NCI-H2081 (cell line): Measurements from ENCODE around the gene TSHZ1.

ENCODE experiments used
- DNase-seq, 2 experiments: peaks; one replicate each; lab custom pipeline; 2025; lab: John Stamatoyannopoulos, UW

The TSHZ1 gene

GRCh38 chr18:75269124-75269680, 58.6 kb downstream of the TSHZ1 start:
- DNase-seq = peak; percentile 68 to 89

GRCh38 chr18:75269696-75270095, 59.1 kb downstream of the TSHZ1 start:
- DNase-seq = no peak

DNA sequence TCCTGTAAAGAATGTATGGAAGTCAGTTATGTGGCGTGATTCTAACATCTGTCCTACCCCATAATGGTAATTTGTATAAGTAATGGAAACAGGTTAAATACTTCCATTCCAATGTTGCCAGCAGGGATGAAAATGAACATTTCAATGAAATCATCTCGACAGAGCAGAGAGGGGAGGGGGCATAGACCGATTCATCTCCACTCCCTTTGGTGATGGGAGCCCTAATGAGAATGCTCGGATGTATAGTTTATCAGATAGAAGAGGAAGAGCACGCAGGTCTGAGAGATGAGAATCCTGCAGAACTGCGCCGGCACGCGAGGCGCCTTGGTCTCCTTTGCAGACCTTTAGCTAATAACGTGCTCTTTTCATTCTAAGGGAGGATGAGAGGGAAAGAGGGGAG, 61.4 kb downstream of the TSHZ1 start:
- no peak for DNase-seq

DNA sequence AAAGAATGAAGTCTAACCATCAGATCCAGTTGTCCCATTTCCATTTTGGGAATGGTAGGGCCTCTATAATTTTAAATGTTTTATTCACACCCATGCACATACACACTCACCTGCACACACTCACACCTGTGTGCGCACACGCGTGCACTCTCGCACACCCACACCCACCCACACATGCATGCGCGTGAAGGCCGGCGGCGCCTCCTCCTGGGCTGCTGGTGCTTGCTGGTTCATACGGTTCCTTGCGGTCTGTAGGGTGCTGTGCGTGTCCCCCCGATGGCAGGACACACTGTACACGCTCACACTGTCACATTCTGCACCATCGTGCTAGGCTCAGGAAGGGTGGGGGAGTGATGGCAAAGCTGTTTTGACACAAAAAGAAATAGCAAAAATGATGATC, 63.2 kb downstream of the TSHZ1 start:
- no peak for DNase-seq

DNA sequence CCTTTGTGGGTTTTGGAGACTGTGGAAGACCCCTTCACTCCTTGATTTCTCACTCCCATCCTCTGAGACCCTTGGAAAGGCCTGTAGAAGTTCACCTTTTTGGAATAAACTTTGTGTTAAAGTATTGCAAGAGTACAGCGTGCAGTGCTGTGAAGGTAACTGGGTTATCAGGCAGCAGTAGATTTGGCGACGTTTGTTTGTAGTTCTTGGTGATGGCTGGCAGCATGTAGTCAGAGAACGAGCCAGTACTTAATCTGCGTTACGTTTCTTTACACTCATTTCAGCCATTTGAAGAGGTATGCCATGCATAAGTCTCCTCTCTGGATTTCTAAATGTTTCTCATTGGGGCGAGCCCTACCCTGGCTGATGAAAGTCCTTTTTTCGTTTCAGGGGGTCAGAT, 64.6 kb downstream of the TSHZ1 start:
- no peak for DNase-seq

DNA sequence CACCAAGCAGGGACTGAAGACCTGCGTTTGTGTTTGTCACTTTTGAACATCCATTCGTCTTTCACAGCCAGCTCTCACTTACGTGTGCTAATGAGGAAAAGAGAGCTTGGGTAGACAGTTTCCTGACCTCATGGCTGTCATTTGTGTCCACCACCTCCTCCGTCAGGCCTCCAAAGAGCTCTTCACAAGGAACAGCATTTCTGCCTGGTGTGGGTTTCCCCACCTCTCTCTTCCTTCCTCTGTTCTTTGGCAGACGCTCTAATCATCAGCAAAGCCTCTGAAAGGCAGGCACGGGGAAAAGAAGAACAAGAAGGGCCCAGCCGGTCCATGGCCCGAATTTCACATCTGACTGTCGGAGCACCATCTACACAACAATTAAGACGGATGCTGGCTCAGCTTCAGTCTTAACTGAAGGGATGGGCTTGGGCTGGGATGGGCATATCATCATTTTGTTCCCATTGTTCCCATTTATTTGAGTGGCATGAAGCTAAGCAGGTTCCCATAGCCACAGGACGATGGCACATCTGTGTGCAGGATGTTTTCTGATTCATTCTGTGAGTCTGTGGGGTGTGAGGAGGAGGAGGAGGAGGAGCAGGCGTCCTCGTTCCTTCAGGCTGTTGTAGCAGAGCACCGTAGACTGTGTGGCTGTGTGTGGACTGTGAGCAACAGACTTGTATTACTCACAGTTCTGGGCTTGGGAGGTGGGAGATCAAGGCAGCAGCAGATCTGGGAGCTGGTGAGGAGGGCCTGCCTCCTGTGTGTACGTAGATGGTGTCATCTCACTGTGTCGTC, 66.4 kb downstream of the TSHZ1 start:
- DNase-seq = no peak

- DNase-seq = no peak
These were observed 67.0 kb downstream of the TSHZ1 start for GRCh38 chr18:75277610-75277928.

GRCh38 chr18:75279381-75279780, 68.8 kb downstream of the TSHZ1 start:
- no peak for DNase-seq

- DNase-seq = no peak
These were observed 70.1 kb downstream of the TSHZ1 start for GRCh38 chr18:75280427-75281280.

- DNase-seq = no peak
These were observed 72.1 kb downstream of the TSHZ1 start for GRCh38 chr18:75282746-75283145.

DNA sequence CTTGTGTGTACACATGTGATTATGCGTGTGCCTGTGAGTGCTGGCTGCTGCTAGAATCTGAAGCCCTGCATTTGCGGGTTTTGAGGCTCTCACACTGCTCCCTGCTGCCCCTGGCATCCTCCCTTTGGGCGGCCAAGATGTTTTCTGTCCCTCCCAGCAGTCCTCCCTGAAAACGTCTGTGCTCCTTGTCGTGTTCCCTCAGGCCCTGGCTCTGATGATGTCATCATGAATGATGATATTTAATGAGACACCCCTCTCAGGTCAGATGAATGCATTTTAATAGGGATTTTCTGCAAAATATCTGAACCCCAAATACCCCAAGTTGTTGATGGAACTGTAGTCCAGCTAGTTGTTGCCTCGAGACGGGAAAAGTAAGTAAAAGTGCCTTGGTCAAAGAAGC, 73.1 kb downstream of the TSHZ1 start:
- DNase-seq = no peak

- no peak for DNase-seq
These were observed 74.0 kb downstream of the TSHZ1 start for GRCh38 chr18:75284566-75284965.

- no peak for DNase-seq
These were observed 75.3 kb downstream of the TSHZ1 start for GRCh38 chr18:75285876-75286275.

- DNase-seq = no peak
These were observed 76.4 kb downstream of the TSHZ1 start for GRCh38 chr18:75287006-75287405.

- DNase-seq = no peak
These were observed 77.1 kb downstream of the TSHZ1 start for GRCh38 chr18:75287700-75288099.

GRCh38 chr18:75289761-75290160, 79.2 kb downstream of the TSHZ1 start:
- no peak for DNase-seq

- DNase-seq = peak; percentile 69 to 94
These were observed 80.3 kb downstream of the TSHZ1 start for GRCh38 chr18:75290737-75291358.

- peak in 1 of 2 experiments; percentile 25 for DNase-seq
These were observed 80.9 kb downstream of the TSHZ1 start for GRCh38 chr18:75291460-75291859.

DNA sequence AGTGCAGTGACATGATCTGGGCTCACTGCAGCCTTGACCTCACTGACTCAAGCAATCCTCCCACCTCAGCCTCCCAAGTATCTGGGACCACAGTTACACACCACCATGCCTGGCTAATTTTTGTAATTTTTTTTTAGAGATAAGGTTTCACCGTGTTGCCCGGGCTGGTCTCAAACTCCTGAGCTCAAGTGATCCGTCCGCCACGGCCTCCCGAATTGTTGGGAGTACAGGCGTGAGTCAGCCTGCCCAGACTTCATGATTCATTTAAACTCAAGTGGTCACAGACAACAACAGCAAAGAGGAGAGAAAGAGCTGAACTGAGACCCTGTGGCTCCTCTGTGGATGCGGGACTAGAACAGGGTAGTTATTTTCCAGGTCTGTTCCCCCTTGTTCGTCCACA, 83.0 kb downstream of the TSHZ1 start:
- no peak for DNase-seq

- no peak for DNase-seq
These were observed 87.1 kb downstream of the TSHZ1 start for GRCh38 chr18:75297731-75298130.

GRCh38 chr18:75304678-75305557, 94.3 kb downstream of the TSHZ1 start:
- no peak for DNase-seq

DNA sequence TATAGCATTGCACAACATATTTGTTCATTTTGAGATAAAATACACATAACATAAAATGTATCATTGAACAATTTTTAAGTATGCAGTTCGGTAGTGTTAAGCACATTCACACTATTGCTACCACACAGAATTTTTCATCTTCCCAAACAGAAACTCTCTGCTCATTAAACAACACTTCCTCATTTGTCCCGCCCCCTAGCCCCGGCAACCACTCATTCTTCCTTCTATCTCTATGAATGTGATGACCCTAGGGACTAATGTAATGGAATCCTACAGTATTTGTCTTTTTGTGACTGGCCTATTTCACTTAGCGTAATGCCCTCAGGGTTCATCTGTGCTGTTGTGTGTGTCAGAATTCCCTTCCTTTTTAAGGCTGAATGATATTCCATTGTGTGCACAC, 95.4 kb downstream of the TSHZ1 start:
- DNase-seq = no peak
